Loucy (cell line): ENCODE measurements around the gene PPFIA4.
A peak's percentile ranks its signal among the peaks of the same experiment; 100 is the strongest.

Source experiments
- H2AFZ ChIP-seq: fragments of 200-600 bp; sonication (generic); 2 replicates; pipeline ENCODE4 v1.6.0; 2016; ENCODE audit warnings: antibody characterized with exemption, mild to moderate bottlenecking, low read length, moderate library complexity
- H3F3A ChIP-seq: fragments of 200-600 bp; 2 replicates; pipeline ENCODE4 v1.6.0; 2016; ENCODE audit warnings: antibody characterized with exemption, low read depth, mild to moderate bottlenecking
- H3K27me3 ChIP-seq: fragments of 200-600 bp; sonication (generic); 2 replicates; pipeline ENCODE4 v1.6.1; 2014; ENCODE audit warnings: low read length, mild to moderate bottlenecking; ENCODE audit not compliant: insufficient read depth, poor library complexity, severe bottlenecking
- H3K36me3 ChIP-seq: fragments of 200-600 bp; sonication (generic); 2 replicates; pipeline ENCODE4 v1.6.1; 2016; ENCODE audit warnings: low read length; ENCODE audit not compliant: insufficient read depth
- H3K4me1 ChIP-seq: fragments of 200-600 bp; sonication (generic); 2 replicates; pipeline ENCODE4 v1.5.1; 2014; ENCODE audit warnings: low read length, mild to moderate bottlenecking; ENCODE audit not compliant: insufficient read depth, poor library complexity, severe bottlenecking
- H3K4me2 ChIP-seq: fragments of 200-600 bp; sonication (generic); 2 replicates; pipeline ENCODE4 v1.6.0; 2014; ENCODE audit warnings: antibody characterized with exemption, low read length, low read depth, mild to moderate bottlenecking; ENCODE audit not compliant: poor library complexity, severe bottlenecking
- H3K4me3 ChIP-seq: fragments of 200-600 bp; sonication (generic); 2 replicates; pipeline ENCODE4 v1.5.1; 2014; ENCODE audit warnings: low read length, mild to moderate bottlenecking, mixed read lengths; ENCODE audit not compliant: poor library complexity, severe bottlenecking
- H3K79me2 ChIP-seq: fragments of 200-600 bp; sonication (generic); 2 replicates; pipeline ENCODE4 v1.6.1; 2014; ENCODE audit warnings: low read length; ENCODE audit not compliant: insufficient read depth
- H3K9ac ChIP-seq: fragments of 200-600 bp; sonication (generic); 2 replicates; pipeline ENCODE4 v1.6.0; 2014; ENCODE audit warnings: mild to moderate bottlenecking, low read depth, low read length, moderate library complexity; ENCODE audit not compliant: poor library complexity, severe bottlenecking
- H3K9me2 ChIP-seq: fragments of 200-600 bp; sonication (generic); replicated peaks from 2 replicates; pipeline ENCODE4 v1.6.1; 2016; ENCODE audit warnings: low read depth, low read length, mixed read lengths
- H3K9me3 ChIP-seq: fragments of 200-600 bp; sonication (generic); 2 replicates; pipeline ENCODE4 v1.6.1; 2014; ENCODE audit warnings: mild to moderate bottlenecking, antibody characterized with exemption, low read length, low read depth; ENCODE audit not compliant: insufficient read depth
- H4K20me1 ChIP-seq: fragments of 200-600 bp; sonication (generic); 2 replicates; pipeline ENCODE4 v1.6.0; 2014; ENCODE audit warnings: antibody characterized with exemption, low read length, mild to moderate bottlenecking; ENCODE audit not compliant: insufficient read depth, poor library complexity, severe bottlenecking
- EZH2phosphoT487 ChIP-seq: fragments of 200-600 bp; IDR thresholded peaks from 2 replicates; pipeline ENCODE4 v1.6.1; 2018; ENCODE audit warnings: antibody characterized with exemption, mild to moderate bottlenecking, moderate library complexity, borderline replicate concordance
- TF ChIP-seq, protein P1 (sequence below): fragments of 200-600 bp; sonication (generic); conservative IDR thresholded peaks from 2 replicates; pipeline ENCODE4 v1.5.1; 2014; ENCODE audit warnings: mild to moderate bottlenecking, antibody characterized with exemption, low read length

Gene PPFIA4

DNA sequence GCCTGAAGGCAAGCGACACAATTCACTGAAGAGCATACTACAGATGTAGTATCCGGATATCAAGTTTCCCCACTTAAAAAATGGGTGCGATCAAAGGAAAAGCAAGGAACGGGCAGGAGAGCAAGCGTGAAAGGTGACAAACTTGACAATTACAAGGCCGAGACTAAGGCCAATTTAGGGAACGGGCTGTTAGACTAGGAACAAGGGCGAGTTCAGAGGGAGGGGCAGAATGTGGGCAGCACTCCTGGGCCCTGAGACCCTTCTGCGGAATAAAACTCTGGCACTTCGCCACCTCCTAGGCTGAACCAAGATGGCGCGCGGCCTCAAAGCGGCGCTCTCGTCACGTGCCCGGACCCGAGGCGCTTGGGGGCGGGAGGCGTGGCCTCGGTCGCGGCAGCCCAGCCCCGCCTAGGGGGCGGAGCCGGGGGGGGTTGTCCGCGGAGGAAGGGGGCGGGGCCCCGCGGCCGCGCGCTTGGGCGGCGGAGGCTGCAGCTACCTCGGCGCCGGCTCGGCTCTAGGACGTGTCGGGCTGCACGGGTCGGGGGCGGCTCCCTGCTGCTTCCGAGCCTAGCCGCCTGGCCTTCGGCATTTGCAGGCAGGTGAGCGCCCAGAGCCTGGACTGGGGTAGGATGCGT is at the start of gene PPFIA4:
Gene PPFIA4, plus strand, starts transcription at position 461 of the 635 bp plus-strand sequence. CDS start 12,518 bp downstream, outside the sequence.
- peaks cover 3% of the 10 kb centered on the region for H4K20me1 ChIP-seq
- H2AFZ ChIP-seq: no peak within 1 kb of the TSS; the same call in 1 of the 2 replicates
- peak within 1 kb of the TSS; percentile 39 for H3K9ac ChIP-seq
- TF ChIP-seq, protein P1, sequence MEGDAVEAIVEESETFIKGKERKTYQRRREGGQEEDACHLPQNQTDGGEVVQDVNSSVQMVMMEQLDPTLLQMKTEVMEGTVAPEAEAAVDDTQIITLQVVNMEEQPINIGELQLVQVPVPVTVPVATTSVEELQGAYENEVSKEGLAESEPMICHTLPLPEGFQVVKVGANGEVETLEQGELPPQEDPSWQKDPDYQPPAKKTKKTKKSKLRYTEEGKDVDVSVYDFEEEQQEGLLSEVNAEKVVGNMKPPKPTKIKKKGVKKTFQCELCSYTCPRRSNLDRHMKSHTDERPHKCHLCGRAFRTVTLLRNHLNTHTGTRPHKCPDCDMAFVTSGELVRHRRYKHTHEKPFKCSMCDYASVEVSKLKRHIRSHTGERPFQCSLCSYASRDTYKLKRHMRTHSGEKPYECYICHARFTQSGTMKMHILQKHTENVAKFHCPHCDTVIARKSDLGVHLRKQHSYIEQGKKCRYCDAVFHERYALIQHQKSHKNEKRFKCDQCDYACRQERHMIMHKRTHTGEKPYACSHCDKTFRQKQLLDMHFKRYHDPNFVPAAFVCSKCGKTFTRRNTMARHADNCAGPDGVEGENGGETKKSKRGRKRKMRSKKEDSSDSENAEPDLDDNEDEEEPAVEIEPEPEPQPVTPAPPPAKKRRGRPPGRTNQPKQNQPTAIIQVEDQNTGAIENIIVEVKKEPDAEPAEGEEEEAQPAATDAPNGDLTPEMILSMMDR: no peak
- no peak for TF ChIP-seq EZH2phosphoT487
- H3K9me2 ChIP-seq: no peaks in the 10 kb centered on the region
- H3K4me1 ChIP-seq: no peaks in the 10 kb centered on the region
- H3K27me3 ChIP-seq: no peaks in the 10 kb centered on the region
- no peaks in the 10 kb centered on the region for H3K79me2 ChIP-seq
- peak within 1 kb of the TSS; percentile 59 for H3K4me2 ChIP-seq
- H3K9me3 ChIP-seq: no peaks in the 10 kb centered on the region
- H3K4me3 ChIP-seq: peak within 1 kb of the TSS; percentile 64
- H3F3A ChIP-seq: no peaks in the 10 kb centered on the region
- peaks cover 33% of the 10 kb centered on the region; the same call in 1 of the 2 replicates for H3K36me3 ChIP-seq

DNA sequence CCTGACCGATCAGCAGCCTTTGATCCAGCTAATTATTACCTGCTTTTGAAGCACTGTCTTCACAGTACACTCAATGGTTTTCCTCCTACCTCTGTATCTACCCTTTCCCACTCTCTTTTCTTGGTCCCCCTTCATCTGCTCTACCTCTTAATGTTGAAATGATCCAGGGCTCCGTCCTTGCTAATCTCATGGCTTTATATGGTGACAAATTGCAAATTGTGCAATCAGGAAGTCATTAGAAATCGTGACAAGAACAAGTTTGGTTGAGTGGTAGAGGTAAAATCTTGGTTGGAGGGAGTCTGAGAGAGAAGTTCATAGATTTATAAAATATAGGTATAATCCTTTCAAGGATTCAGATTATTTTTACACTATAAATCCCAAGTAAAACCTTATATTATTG is 49.7 kb upstream of the PPFIA4 start:
- Histone ChIP-seq H4K20me1 (no peaks in the 10 kb centered on the region), H3F3A (no peaks in the 10 kb centered on the region), H3K79me2 (no peaks in the 10 kb centered on the region), H2AFZ (peak overlapping the region; percentile 58; the same call in 1 of the 2 replicates), H3K4me1 (no peaks in the 10 kb centered on the region), H3K9me3 (no peaks in the 10 kb centered on the region), H3K36me3 (no peaks in the 10 kb centered on the region), H3K27me3 (no peaks in the 10 kb centered on the region), H3K9ac (no peak overlapping the region), H3K4me2 (no peak overlapping the region), H3K9me2 (no peaks in the 10 kb centered on the region), H3K4me3 (no peak overlapping the region)
- no peak for TF ChIP-seq EZH2phosphoT487
- TF ChIP-seq, protein P1: no peak

DNA sequence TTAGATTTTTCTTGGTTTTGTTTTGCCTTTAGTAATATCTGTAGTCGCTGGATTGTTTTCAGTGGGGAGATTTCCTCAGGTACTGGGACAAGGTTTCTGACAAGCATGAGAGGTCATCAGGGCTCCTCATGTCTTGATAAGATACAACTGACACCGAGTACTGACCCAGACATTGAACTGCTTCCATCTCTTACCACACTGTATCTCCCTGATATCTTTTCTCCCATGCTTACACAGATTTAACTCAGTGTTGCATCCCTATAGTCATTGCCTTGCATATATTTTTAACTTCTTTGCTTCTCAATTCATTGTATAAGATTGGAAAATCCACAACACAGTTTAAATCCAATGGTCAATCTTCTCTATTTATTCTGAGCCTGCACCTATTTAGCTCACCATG is 46.8 kb upstream of the PPFIA4 start:
- Histone ChIP-seq H3K4me3 (no peak overlapping the region), H4K20me1 (no peaks in the 10 kb centered on the region), H3K9ac (no peak overlapping the region), H3K79me2 (no peaks in the 10 kb centered on the region), H3F3A (no peaks in the 10 kb centered on the region), H3K9me2 (no peaks in the 10 kb centered on the region), H3K36me3 (no peaks in the 10 kb centered on the region), H3K9me3 (no peaks in the 10 kb centered on the region), H2AFZ (no peak overlapping the region), H3K4me1 (no peaks in the 10 kb centered on the region), H3K27me3 (no peaks in the 10 kb centered on the region), H3K4me2 (no peak overlapping the region)
- no peak for TF ChIP-seq EZH2phosphoT487
- TF ChIP-seq, protein P1: no peak
